ENCODE data around the gene TMEM220. TPM values are rescaled to one million over a fixed set of nuclear protein-coding genes. Genes with fewer than 3 reads are reported as not detected.

Gene TMEM220
- total RNA-seq, 1 donor from 2014 or later, result 0.28 TPM

GRCh38 chr17:10726196-10726595 lies 3.6 kb downstream of the TMEM220 start:
- Histone ChIP-seq H3F3A (ENCODE audit: low read depth) (peaks cover 23% of the 10 kb centered on the region), H3K79me2 (ENCODE audit: low read depth) (no peaks in the 10 kb centered on the region), H2AFZ (replicated peaks) (no peak overlapping the region), H3K9ac (no peak overlapping the region), H3K27ac (no peak overlapping the region), H3K4me2 (no peak overlapping the region), H3K4me3 (no peak overlapping the region), H3K9me3 (ENCODE audit: low read depth) (no peaks in the 10 kb centered on the region), H3K36me3 (no peaks in the 10 kb centered on the region), H3K4me1 (peaks cover 7% of the 10 kb centered on the region), H3K27me3 (peaks cover 23% of the 10 kb centered on the region), H4K20me1 (ENCODE audit: low read depth) (no peaks in the 10 kb centered on the region)
- Mint-ChIP-seq H3K36me3 (no peaks in the 10 kb centered on the region), H3K4me1 (peaks cover 11% of the 10 kb centered on the region), H3K27ac (no peak overlapping the region), H3K4me3 (no peak overlapping the region), H3K9me3 (no peaks in the 10 kb centered on the region), H3K27me3 (ENCODE audit: insufficient read depth, low read depth) (peaks cover 4% of the 10 kb centered on the region)
- DNase-seq (ENCODE audit: low spot score), result no peak
- no peak for TF ChIP-seq CTCF (IDR thresholded peaks at IDR 0.05)

- H2AFZ ChIP-seq (replicated peaks), result no peak overlapping the region
- H3K27me3 Mint-ChIP-seq (ENCODE audit: insufficient read depth, low read depth), result peaks cover 3% of the 10 kb centered on the region
- no peak overlapping the region for H3K4me2 ChIP-seq
- H3K4me3 Mint-ChIP-seq, result no peak overlapping the region
- H3K79me2 ChIP-seq (ENCODE audit: low read depth), result no peaks in the 10 kb centered on the region
- H4K20me1 ChIP-seq (ENCODE audit: low read depth), result no peaks in the 10 kb centered on the region
- no peak for DNase-seq (ENCODE audit: low spot score)
- H3K36me3 ChIP-seq, result no peaks in the 10 kb centered on the region
- no peak overlapping the region for H3K4me3 ChIP-seq
- H3K9me3 ChIP-seq (ENCODE audit: low read depth), result no peaks in the 10 kb centered on the region
- TF ChIP-seq CTCF (IDR thresholded peaks at IDR 0.05), result no peak
- no peak for TF ChIP-seq EZH2 (IDR thresholded peaks at IDR 0.05)
- TF ChIP-seq EZH2phosphoT487 (IDR thresholded peaks at IDR 0.05), result no peak
- no peaks in the 10 kb centered on the region for H3K4me1 ChIP-seq
- no peaks in the 10 kb centered on the region for H3K36me3 Mint-ChIP-seq
- H3K9me3 Mint-ChIP-seq, result no peaks in the 10 kb centered on the region
- no peak overlapping the region for H3K27ac ChIP-seq
- no peak overlapping the region for H3K9ac ChIP-seq
- peaks cover 4% of the 10 kb centered on the region for H3K4me1 Mint-ChIP-seq
- H3K27me3 ChIP-seq, result peaks cover 14% of the 10 kb centered on the region
- peak overlapping the region; percentile 65 for H3K27ac Mint-ChIP-seq
- peaks cover 15% of the 10 kb centered on the region for H3F3A ChIP-seq (ENCODE audit: low read depth)
Measured at GRCh38 chr17:10725262-10725661, 4.6 kb downstream of the TMEM220 start.

- Histone ChIP-seq H4K20me1 (ENCODE audit: low read depth) (no peaks in the 10 kb centered on the region), H2AFZ (replicated peaks) (no peak overlapping the region), H3K4me1 (no peaks in the 10 kb centered on the region), H3K4me2 (no peak overlapping the region), H3K4me3 (no peak overlapping the region), H3K27ac (no peak overlapping the region), H3K9me3 (ENCODE audit: low read depth) (no peaks in the 10 kb centered on the region), H3K79me2 (ENCODE audit: low read depth) (no peaks in the 10 kb centered on the region), H3K9ac (no peak overlapping the region), H3K27me3 (peaks cover 10% of the 10 kb centered on the region), H3F3A (ENCODE audit: low read depth) (peaks cover 10% of the 10 kb centered on the region), H3K36me3 (no peaks in the 10 kb centered on the region)
- Mint-ChIP-seq H3K4me3 (no peak overlapping the region), H3K36me3 (no peaks in the 10 kb centered on the region), H3K27ac (no peak overlapping the region), H3K9me3 (no peaks in the 10 kb centered on the region), H3K4me1 (no peaks in the 10 kb centered on the region), H3K27me3 (ENCODE audit: insufficient read depth, low read depth) (peaks cover 2% of the 10 kb centered on the region)
- DNase-seq (ENCODE audit: low spot score), result no peak
- no peak for TF ChIP-seq EZH2phosphoT487 (IDR thresholded peaks at IDR 0.05)
- no peak for TF ChIP-seq EZH2 (IDR thresholded peaks at IDR 0.05)
- TF ChIP-seq CTCF (IDR thresholded peaks at IDR 0.05), result no peak
Measured at GRCh38 chr17:10724546-10725195, 5.2 kb downstream of the TMEM220 start.
